ENCODE measurements around the gene TMCO5A.
"Not testable (repeated sequence)": the region's sequence is repeated elsewhere in the genome, so short reads cannot be mapped to it uniquely, and the experiment has no call there.

The TMCO5A gene

DNA sequence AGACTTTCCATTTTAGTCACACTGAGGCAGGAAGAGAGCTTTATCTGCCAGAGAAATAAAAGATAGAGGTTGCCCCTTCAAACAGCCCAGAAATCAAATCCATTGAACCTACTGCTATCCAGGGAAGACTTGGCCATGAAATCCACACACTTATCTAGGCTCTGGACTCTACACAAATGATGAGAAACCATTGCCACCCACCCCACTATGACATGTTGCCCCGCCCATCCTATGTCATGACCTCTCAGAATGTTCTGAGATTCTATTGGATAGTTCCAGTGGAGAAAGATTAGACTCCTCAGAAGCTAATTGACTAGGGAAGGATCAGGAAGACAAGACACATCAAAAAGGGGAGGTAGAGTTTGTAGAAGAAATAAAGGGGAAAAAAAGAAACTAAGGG lies at the start of gene TMCO5A:
Gene TMCO5A, plus strand, starts transcription at position 301 of the 400 bp plus-strand sequence. CDS start 1,684 bp downstream, outside the sequence.
- no peak for DNase-seq

GRCh38 chr15:37885651-37886050 lies 48.8 kb upstream of the TMCO5A start:
- no peak for DNase-seq

GRCh38 chr15:37888356-37888755 lies 46.1 kb upstream of the TMCO5A start:
- DNase-seq: no peak

DNA sequence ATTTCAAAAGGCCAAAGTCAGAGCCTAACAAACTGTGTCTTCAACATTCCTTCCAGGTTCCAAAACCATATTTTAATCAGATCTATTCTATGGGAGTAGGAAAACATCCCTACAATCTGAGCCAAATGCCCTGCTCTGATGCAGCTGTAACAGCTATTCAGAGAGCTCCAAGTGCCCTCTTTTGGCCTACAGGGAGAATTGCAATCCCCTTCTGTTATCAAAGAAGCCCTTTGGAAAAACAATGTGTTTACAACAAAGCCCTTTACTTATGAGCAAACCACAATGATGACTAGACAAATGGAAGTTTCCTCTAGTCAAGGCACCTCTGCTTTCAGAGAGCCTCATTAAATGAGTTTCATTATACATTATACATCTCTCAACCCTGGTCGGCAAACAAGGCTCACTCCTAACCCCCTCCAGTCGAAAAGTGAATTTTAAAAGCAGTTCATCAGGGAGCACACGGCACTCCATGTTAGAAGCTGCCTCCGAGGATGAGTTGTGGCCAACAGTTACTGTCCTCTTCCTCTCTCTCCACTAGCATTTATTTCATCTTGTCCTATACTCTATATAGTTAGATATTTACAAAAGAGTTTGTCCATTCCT lies 42.6 kb upstream of the TMCO5A start:
- no peak for DNase-seq

- no peak for DNase-seq
Observed at GRCh38 chr15:37893309-37893708, 41.1 kb upstream of the TMCO5A start.

- DNase-seq: no peak
Observed at GRCh38 chr15:37898362-37898761, 36.1 kb upstream of the TMCO5A start.

- no peak for DNase-seq
Observed at GRCh38 chr15:37900326-37901221, 33.9 kb upstream of the TMCO5A start.

DNA sequence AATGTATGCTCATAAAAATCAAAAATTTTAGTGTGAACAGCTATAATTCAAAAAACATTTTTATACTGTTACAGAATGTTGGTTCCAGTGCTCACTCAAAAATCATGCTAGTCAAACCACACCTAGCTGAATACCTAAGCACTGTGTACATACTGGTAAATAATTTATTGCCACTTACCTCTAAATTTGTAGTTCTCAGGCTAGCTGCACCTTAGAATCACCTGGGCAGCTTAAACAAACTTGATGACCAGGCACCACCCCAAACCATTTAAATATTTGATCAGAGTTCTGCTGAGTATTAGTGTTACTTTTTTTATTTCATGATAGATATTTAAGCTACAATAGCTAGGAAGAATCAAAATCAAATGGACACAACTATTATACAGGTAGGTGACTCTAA lies 32.3 kb upstream of the TMCO5A start:
- DNase-seq: no peak

- DNase-seq: no peak
Observed at GRCh38 chr15:37903919-37904625, 30.4 kb upstream of the TMCO5A start.

GRCh38 chr15:37907136-37907535 lies 27.3 kb upstream of the TMCO5A start:
- DNase-seq: no peak

- DNase-seq: no peak
Observed at GRCh38 chr15:37921527-37922385, 12.7 kb upstream of the TMCO5A start.

- DNase-seq: no peak
Observed at GRCh38 chr15:37926136-37926535, 8.3 kb upstream of the TMCO5A start.

- DNase-seq: no peak
Observed at GRCh38 chr15:37929238-37929637, 5.2 kb upstream of the TMCO5A start.

- no peak for DNase-seq
Observed at GRCh38 chr15:37931321-37931720, 3.1 kb upstream of the TMCO5A start.

DNA sequence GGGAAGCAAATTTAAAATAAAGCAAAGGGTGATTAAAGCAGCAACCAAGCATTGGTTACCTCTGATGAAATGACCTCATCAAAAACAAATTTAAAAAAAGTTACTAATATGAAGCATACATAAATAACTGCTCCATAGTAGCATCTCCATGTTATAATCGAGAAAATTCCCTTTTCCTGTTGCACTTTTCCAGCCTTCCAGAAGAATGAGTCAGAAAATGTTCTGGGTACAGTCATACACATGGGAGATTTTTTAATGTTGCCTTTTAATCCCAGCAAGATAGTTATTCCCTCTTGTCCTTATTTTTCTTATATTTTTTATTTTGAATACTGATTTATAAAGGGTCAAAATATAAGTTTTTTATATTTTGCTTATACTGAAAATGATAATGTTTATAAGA lies 2.6 kb upstream of the TMCO5A start:
- no peak for DNase-seq

GRCh38 chr15:37932549-37932948 lies 1.9 kb upstream of the TMCO5A start:
- no peak for DNase-seq

DNA sequence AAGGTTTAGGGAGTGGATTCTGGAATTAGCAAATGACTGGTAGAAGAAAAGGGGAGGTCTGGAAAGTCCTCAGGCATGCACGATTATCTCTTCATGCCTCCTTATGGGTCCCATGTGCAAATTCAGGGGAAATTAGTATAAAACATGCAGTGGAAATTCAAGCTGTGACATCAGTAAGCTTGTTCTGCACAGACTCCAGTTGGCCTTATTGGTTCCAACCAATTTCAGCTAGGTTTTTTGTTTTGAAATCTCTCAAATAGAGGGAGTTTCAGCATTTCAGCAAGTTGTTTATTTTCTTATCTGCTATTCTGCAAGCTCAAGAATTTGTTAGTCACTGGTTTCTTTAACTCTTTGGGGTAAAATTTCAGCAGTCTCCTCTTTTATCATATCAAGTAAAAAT lies 774 bp upstream of the TMCO5A start:
- no peak for DNase-seq

- DNase-seq: no peak
Observed at GRCh38 chr15:37940876-37941275, 6.4 kb downstream of the TMCO5A start.

DNA sequence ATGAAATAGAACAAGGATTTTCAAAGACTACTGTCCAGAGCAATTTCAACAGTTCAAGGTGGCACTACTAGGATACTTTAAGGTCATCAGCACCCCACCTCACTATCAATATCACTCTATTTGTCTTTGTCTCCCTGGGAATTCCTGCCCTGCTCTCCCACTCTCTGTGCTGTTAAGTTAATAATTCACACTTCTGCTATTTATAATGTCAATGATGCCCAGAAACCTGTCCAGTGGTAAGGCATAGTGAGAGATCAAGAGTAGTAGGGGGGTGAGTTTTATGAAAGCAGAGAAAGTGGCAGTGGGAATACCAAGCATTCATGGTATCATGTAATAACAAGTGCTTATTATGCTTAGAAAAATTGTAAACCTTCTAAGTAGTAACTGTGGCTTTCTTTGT lies 7.3 kb downstream of the TMCO5A start:
- DNase-seq: no peak

DNA sequence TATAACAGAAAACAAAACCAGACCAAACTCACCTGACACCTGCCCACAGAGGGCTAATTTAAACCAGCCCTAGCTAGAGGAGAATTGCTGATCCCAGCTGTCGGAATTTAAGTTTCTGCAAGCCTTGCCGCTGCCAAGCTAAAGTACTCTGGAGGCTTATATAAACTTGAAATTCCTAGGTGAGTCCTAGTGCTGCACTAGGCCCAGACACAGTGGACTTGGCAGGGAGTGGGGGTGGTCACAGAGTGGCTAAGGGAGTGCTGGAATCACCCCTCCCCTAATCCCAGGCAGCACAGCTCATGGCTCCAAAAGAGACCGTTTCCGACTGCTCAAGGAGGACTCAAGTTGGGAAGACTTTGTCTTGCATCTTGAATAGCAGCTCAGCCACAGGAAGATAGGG lies 17.6 kb downstream of the TMCO5A start:
- DNase-seq: no peak

GRCh38 chr15:37960742-37961141 lies 26.3 kb downstream of the TMCO5A start:
- not testable (repeated sequence) for DNase-seq

DNA sequence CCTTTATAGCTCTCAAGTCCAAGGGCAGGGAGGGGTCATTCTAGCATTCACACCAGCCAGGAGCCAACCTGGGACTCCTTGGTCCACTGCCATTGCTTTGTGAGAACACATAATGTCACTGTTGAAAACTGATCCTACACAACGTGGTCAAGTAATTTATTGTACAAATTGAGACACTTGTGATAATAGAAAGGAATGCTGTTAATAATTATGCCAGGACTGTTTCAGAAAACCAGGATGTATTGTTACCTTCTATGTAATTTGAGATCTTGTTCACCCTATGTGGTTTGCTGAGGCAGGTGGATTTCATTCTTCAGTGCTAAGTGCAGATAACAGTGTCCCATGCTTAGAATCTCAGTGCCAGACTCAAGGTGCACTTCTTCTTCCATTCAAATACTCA lies 33.3 kb downstream of the TMCO5A start:
- no peak for DNase-seq

DNA sequence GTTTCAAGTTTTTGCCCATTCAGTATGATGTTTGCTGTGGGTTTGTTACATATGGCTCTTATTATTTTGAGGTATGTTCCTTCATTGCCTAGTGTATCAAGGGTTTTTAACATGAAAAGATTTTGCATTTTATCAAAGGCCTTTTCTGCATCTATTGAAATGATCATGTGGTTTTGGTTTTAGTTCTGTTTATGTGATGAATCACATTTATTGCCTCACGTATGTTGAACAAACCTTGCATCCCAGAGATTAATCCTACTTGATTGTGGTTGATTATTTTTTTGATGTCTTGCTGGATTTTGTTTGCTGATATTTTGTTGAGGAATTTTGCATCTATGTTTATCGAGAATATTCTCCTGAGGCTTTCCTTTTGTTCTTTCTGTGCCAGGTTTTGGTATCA lies 39.4 kb downstream of the TMCO5A start:
- DNase-seq: no peak

All from stimulated activated CD4-positive, alpha-beta T cell treated with anti-CD3 and anti-CD28 coated beads, Interleukin-2, amount 100 ng/mL, for 24 hours (primary cell).